Osteocyte (in vitro differentiated cells): ENCODE results near the gene ZBTB7B. TPM values are rescaled to one million over a fixed set of nuclear protein-coding genes. Genes with fewer than 3 reads are reported as not detected.
"Not testable (repeated sequence)": the region's sequence is repeated elsewhere in the genome, so short reads cannot be mapped to it uniquely, and the experiment has no call there.

Experiments used
- DNase-seq: peaks from one replicate; pipeline ENCODE4 v3.0.0; 2021; ENCODE audit warnings: mixed read lengths; ENCODE audit not compliant: unreplicated experiment; ENCODE audit errors: extremely low spot score
- H3K27ac Mint-ChIP-seq: one replicate; pipeline ENCODE4 v1.8.0; 2021; ENCODE audit warnings: mild to moderate bottlenecking, mixed read lengths; ENCODE audit not compliant: unreplicated experiment
- H3K27me3 Mint-ChIP-seq: one replicate; pipeline ENCODE4 v1.8.0; 2021; ENCODE audit warnings: mixed read lengths; ENCODE audit not compliant: unreplicated experiment
- H3K36me3 Mint-ChIP-seq: one replicate; pipeline ENCODE4 v1.8.0; 2021; ENCODE audit warnings: mixed read lengths; ENCODE audit not compliant: unreplicated experiment
- H3K4me1 Mint-ChIP-seq: one replicate; pipeline ENCODE4 v1.8.0; 2021; ENCODE audit warnings: mixed read lengths; ENCODE audit not compliant: unreplicated experiment
- H3K4me3 Mint-ChIP-seq: one replicate; pipeline ENCODE4 v1.8.0; 2021; ENCODE audit warnings: mild to moderate bottlenecking, moderate library complexity, mixed read lengths; ENCODE audit not compliant: unreplicated experiment
- H3K9me3 Mint-ChIP-seq: one replicate; pipeline ENCODE4 v1.8.0; 2021; ENCODE audit warnings: mixed read lengths; ENCODE audit not compliant: unreplicated experiment
- total RNA-seq: library from RNA; stranded (reverse); gene quantifications from 2 replicates; pipeline ENCODE4 v1.2.1, GENCODE V29; 2021
- TF ChIP-seq, protein P1 (sequence below): fragments of 200-600 bp; sonication (generic); IDR thresholded peaks from 2 replicates; pipeline ENCODE4 v1.5.0; 2021; ENCODE audit warnings: antibody characterized with exemption, mild to moderate bottlenecking, moderate library complexity

Gene ZBTB7B
- total RNA-seq, 1 donor from 2014 or later = 37.8 TPM

DNA sequence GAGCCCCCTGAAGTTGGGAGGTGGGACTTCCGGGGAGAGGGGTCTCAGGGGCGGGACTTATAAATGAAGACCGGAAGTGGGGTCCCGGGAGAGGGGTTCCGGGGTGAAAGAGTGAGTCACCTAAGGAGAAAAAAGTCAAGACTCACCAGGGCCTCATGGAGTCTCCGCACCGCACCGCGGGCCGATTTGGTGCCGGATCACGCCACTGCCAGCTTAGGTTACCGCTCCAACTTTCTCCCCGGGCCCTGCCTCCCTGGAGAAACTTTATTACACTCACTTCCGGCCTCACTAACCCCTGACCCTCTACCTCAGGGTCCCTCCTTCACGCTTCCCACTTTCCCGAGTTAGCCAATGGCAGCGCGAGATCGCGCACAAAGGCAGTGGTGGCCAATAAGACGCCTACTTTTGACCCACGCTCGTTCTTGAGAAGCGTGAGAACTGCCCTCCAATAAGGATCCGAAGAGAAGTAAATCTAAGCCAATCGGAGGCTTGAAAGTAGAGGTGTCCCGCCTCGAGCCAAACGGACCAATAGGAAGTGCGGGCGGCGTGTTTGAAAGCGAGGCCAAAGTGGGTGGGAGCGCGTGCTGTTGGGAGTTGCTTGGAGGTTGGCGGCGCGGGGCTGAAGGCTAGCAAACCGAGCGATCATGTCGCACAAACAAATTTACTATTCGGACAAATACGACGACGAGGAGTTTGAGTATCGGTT lies 28.3 kb upstream of the ZBTB7B start, which contains the start of gene CKS1B:
Gene CKS1B, plus strand, starts transcription at position 580 of the 706 bp plus-strand sequence. Its CDS starts 65 bp downstream, at position 645.
- Mint-ChIP-seq H3K9me3 (no peaks in the 10 kb centered on the region), H3K36me3 (no peaks in the 10 kb centered on the region), H3K27me3 (no peaks in the 10 kb centered on the region), H3K4me1 (peaks cover 30% of the 10 kb centered on the region), H3K4me3 (no peak within 1 kb of the TSS), H3K27ac (no peak within 1 kb of the TSS)
- DNase-seq = peak; percentile 99
- TF ChIP-seq, protein P1, sequence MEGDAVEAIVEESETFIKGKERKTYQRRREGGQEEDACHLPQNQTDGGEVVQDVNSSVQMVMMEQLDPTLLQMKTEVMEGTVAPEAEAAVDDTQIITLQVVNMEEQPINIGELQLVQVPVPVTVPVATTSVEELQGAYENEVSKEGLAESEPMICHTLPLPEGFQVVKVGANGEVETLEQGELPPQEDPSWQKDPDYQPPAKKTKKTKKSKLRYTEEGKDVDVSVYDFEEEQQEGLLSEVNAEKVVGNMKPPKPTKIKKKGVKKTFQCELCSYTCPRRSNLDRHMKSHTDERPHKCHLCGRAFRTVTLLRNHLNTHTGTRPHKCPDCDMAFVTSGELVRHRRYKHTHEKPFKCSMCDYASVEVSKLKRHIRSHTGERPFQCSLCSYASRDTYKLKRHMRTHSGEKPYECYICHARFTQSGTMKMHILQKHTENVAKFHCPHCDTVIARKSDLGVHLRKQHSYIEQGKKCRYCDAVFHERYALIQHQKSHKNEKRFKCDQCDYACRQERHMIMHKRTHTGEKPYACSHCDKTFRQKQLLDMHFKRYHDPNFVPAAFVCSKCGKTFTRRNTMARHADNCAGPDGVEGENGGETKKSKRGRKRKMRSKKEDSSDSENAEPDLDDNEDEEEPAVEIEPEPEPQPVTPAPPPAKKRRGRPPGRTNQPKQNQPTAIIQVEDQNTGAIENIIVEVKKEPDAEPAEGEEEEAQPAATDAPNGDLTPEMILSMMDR = no peak

- no peak overlapping the region for H3K4me3 Mint-ChIP-seq
- H3K36me3 Mint-ChIP-seq = peaks cover 2% of the 10 kb centered on the region
- H3K4me1 Mint-ChIP-seq = peaks cover 24% of the 10 kb centered on the region
- peak; percentile 97 for DNase-seq
- no peaks in the 10 kb centered on the region for H3K27me3 Mint-ChIP-seq
- H3K27ac Mint-ChIP-seq = no peak overlapping the region
- H3K9me3 Mint-ChIP-seq = no peaks in the 10 kb centered on the region
- TF ChIP-seq, protein P1 = no peak
Measured at GRCh38 chr1:154974808-154975408, 27.7 kb upstream of the ZBTB7B start.

DNA sequence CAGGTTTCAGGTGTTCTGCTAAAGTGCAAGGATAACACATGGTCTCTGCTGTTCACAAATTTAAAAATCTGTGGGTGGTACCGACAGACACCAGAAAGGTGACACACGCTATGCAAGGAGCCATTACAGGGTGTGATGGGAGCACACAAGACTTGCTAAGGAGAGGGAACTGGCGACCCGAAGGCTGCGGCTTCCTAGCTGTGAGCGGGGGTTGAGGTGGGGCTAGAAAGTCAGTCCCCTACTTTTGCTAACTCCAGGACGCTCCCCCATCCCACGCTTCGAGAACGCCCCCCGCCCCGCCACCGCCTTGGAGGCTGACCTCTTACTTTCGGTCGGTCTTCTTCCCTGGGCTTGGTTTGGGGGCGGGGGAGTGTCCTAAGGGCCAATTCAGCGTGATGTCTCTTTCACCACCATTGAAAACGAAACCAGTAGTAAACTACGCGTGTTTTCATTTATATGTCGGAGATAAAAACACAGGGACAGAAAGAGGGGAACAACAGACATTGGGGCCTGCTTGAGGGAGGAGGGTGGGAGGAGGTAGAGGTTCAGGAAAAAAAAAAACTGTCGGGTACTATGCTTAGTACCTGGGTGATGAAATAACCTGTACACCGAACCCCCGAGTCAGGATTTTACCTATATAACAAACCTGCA lies 27.1 kb upstream of the ZBTB7B start:
- peaks cover 24% of the 10 kb centered on the region for H3K4me1 Mint-ChIP-seq
- no peak for DNase-seq

GRCh38 chr1:154977762-154978161 lies 24.8 kb upstream of the ZBTB7B start:
- not testable (repeated sequence) for H3K9me3 Mint-ChIP-seq, H3K4me3 Mint-ChIP-seq, H3K27me3 Mint-ChIP-seq, H3K4me1 Mint-ChIP-seq, H3K36me3 Mint-ChIP-seq, H3K27ac Mint-ChIP-seq, DNase-seq

More for the DNA sequence above, 27.1 kb upstream of the ZBTB7B start:
- Mint-ChIP-seq H3K9me3 (no peaks in the 10 kb centered on the region), H3K27ac (no peak overlapping the region), H3K4me3 (no peak overlapping the region), H3K36me3 (peaks cover 2% of the 10 kb centered on the region), H3K27me3 (no peaks in the 10 kb centered on the region)
- TF ChIP-seq, protein P1 = no peak

GRCh38 chr1:154978360-154978759 lies 24.2 kb upstream of the ZBTB7B start:
- no peaks in the 10 kb centered on the region for H3K27me3 Mint-ChIP-seq
- H3K27ac Mint-ChIP-seq = no peak overlapping the region
- TF ChIP-seq, protein P1 = no peak
- H3K9me3 Mint-ChIP-seq = no peaks in the 10 kb centered on the region
- DNase-seq = no peak
- H3K4me1 Mint-ChIP-seq = no peaks in the 10 kb centered on the region
- no peak overlapping the region for H3K4me3 Mint-ChIP-seq
- peaks cover 2% of the 10 kb centered on the region for H3K36me3 Mint-ChIP-seq
